Retinal pigment epithelial cell (primary cell): Measurements from ENCODE around the gene MEIS2.

Source experiments
- DNase-seq: peaks from one replicate; pipeline ENCODE4 v3.0.0-alpha.2; 2010; ENCODE audit warnings: low read depth
- H3K4me3 ChIP-seq: 2 replicates; pipeline ENCODE4 v1.5.1; 2011; ENCODE audit warnings: mild to moderate bottlenecking, low read length, control low read depth, moderate library complexity
- CTCF ChIP-seq: conservative IDR thresholded peaks from 2 replicates; pipeline ENCODE4 v1.5.1; 2011; ENCODE audit warnings: low read depth, low read length, control low read depth, inconsistent platforms

Gene MEIS2

GRCh38 chr15:37132826-37133417 lies 32.6 kb upstream of the MEIS2 start:
- DNase-seq = no peak
- no peak overlapping the region for H3K4me3 ChIP-seq
- no peak for TF ChIP-seq CTCF

GRCh38 chr15:37131621-37132020 lies 31.3 kb upstream of the MEIS2 start:
- no peak for DNase-seq
- TF ChIP-seq CTCF = no peak
- H3K4me3 ChIP-seq = no peak overlapping the region

GRCh38 chr15:37130356-37130755 lies 30.0 kb upstream of the MEIS2 start:
- H3K4me3 ChIP-seq = no peak overlapping the region
- no peak for DNase-seq
- TF ChIP-seq CTCF = no peak

- no peak for TF ChIP-seq CTCF
- no peak for DNase-seq
- H3K4me3 ChIP-seq = no peak overlapping the region
Observed at GRCh38 chr15:37125143-37125542, 24.8 kb upstream of the MEIS2 start.

GRCh38 chr15:37124331-37124730 lies 24.0 kb upstream of the MEIS2 start:
- H3K4me3 ChIP-seq = no peak overlapping the region
- TF ChIP-seq CTCF = no peak
- no peak for DNase-seq

- no peak for TF ChIP-seq CTCF
- no peak for DNase-seq
- H3K4me3 ChIP-seq = no peak overlapping the region
Observed at GRCh38 chr15:37122703-37123102, 22.4 kb upstream of the MEIS2 start.

- H3K4me3 ChIP-seq = no peak overlapping the region
- no peak for TF ChIP-seq CTCF
- DNase-seq = no peak
Observed at GRCh38 chr15:37121492-37121891, 21.1 kb upstream of the MEIS2 start.
